Stimulated activated CD4-positive, alpha-beta T cell treated with anti-CD3 and anti-CD28 coated beads, Interleukin-4, amount 100 ng/mL, for 4 hours (primary cell): ENCODE results near the gene KCNN1.
"Not testable (repeated sequence)": the region's sequence is repeated elsewhere in the genome, so short reads cannot be mapped to it uniquely, and the experiment has no call there.

ENCODE experiments used
- DNase-seq, 2 experiments: peaks; one replicate each; pipeline ENCODE4 v3.0.0-alpha.2; 2020

Gene KCNN1

GRCh38 chr19:17969096-17969792, 2.3 kb downstream of the KCNN1 start:
- DNase-seq, result no peak

GRCh38 chr19:17972230-17972629, 5.3 kb downstream of the KCNN1 start:
- DNase-seq, result no peak

DNA sequence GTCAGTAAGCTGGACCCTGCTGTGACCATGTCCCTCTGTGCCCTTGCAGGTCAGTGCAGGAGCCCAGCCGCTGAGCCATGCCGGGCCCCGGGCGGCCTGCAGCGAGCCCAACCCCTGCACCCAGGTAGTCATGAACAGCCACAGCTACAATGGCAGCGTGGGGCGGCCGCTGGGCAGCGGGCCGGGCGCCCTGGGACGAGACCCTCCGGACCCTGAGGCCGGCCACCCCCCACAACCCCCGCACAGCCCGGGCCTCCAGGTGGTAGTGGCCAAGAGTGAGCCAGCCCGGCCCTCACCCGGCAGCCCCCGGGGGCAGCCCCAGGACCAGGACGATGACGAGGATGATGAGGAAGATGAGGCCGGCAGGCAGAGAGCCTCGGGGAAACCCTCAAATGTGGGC, 6.9 kb downstream of the KCNN1 start:
- DNase-seq, result no peak

- DNase-seq, result no peak
Measured at GRCh38 chr19:17974551-17974950, 7.6 kb downstream of the KCNN1 start.

DNA sequence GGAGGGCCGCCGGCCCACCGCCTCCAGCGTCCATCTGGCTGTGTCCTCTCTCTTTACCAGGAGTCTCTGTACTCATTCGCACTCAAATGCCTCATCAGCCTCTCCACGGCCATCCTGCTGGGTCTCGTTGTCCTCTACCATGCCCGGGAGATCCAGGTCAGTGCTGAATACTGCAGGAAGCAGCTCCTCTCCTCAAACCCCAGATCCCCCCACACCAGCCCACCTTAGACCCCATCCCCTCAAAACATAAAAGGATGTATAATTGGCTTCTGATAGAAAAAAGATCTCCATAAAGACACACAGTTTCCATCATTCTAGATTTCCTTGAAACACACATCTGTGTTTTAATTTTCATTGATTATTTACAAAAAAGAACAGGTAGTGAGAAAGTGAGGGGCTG, 8.1 kb downstream of the KCNN1 start:
- no peak for DNase-seq

DNA sequence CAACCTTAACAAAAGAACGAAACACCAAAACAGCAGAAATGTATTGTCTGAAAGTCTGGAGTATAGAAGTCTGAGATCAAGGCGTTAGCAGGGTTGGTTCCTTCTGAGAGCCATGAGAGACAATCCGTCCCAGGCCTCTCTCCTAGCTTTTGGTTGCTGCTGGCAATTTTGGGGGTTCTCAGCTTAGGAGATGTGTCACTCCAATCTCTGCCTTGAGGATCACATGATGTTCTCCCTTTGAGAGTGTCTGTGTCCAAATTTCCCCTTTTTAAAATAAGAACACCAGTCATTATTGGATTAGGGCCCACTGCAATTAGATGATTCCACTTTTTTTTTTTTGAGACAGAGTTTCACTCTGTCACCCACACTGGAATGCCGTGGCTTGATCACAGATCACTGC, 10.1 kb downstream of the KCNN1 start:
- no peak for DNase-seq

- DNase-seq, result no peak
Measured at GRCh38 chr19:17977488-17977887, 10.6 kb downstream of the KCNN1 start.

GRCh38 chr19:17981611-17982010, 14.7 kb downstream of the KCNN1 start:
- DNase-seq, result no peak

GRCh38 chr19:17982430-17982829, 15.5 kb downstream of the KCNN1 start:
- DNase-seq, result no peak

GRCh38 chr19:17985037-17985818, 18.3 kb downstream of the KCNN1 start:
- DNase-seq, result no peak

- not testable (repeated sequence) for DNase-seq
Measured at GRCh38 chr19:17986569-17986968, 19.7 kb downstream of the KCNN1 start.

GRCh38 chr19:17988161-17988560, 21.3 kb downstream of the KCNN1 start:
- DNase-seq, result no peak

- no peak for DNase-seq
Measured at GRCh38 chr19:17989425-17990094, 22.7 kb downstream of the KCNN1 start.

GRCh38 chr19:17993076-17993813, 26.3 kb downstream of the KCNN1 start:
- no peak for DNase-seq

DNA sequence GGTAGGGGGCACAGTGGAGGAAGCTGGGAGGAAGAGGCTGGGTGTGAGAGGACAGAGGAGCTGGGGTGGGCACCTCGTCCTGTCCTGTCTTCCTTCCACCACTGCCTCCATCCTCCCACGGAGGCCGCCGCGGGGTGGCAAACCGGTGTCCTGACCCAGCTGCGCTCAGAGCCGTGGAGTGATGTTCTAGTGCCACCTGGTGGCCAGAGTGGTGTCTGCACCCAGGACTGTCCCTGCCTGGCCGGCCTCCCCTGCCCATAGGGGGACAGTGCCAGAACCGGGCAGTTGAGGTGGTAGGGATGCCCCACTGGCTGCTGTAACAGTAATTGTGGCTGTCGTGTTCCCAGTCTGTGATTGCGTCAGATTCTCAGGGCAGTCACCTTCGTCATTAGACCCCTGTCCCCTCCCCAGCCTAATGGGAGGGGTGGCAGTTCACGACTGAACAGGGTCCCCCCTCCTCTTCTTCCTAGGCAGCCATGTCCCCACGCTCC, 30.0 kb downstream of the KCNN1 start:
- DNase-seq, result peak; percentile 72 to 84

DNA sequence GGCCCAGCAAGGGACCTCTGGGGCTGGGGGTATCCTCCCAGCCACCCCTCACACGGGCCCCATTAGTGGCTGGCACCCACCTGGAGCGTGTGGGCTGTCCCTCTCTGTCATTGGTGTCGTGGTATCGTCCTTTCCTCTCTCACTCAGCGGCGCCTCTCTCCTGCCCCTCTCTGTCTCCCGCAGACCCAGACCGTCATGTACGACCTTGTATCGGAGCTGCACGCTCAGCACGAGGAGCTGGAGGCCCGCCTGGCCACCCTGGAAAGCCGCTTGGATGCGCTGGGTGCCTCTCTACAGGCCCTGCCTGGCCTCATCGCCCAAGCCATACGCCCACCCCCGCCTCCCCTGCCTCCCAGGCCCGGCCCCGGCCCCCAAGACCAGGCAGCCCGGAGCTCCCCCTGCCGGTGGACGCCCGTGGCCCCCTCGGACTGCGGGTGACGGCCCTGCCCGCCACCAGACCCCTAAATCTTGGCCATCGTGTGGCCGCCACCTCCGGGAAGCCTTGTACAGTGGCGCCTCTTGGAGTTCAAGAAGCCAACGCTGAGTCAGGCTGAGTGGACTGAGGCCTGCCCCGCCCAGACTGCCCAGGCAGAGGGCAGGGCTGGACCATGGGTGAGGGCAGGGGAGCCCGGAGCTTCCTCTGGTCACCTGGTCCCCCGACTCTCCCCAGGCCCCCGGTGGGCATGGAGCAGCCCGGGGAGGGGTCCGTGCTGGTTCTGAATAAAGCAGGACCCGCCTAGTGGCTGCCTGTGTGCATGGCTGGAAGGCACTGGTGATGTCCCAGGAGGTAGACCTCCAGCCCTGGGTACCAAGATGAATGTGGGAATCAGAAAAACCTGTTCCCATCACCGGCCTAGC, 31.3 kb downstream of the KCNN1 start:
- DNase-seq, result no peak

DNA sequence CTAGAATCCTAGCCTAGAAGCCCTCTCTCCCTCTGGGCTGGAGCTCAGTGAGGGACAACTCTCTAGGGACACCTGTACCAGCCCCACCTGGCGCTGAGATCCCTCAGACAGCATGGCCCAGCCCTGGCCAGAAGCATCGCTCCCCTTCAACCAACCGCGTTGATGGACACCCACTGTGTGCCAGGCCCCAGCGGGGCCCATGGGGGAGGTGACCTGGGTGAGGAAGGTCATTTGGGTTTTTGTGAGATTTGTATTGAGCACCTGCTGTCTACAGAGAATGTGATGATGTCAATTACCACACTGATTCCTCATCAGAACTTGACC, 31.9 kb downstream of the KCNN1 start:
- no peak for DNase-seq

- no peak for DNase-seq
Measured at GRCh38 chr19:17999684-18000479, 33.0 kb downstream of the KCNN1 start.

DNA sequence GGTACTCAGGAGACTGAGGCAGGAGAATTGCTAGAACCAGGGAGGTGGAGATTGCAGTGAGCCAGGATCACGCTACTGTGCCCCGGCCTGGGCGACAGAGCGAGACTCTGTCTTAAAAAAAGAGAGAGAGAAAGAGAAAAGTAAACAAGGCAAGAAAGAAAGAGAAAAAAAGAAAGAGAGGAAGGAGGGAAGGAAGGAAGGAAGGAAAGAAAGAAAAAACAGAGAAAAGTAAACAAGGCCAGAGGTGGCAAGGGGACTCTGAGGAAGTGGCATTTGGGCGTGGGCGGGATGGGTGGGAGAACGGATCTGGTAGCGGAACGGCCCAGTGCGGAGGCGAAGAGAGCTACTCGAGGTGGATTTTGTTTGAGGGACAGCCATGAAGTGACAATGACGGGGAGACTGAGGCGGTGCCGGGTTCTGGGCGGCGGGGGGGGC, 33.6 kb downstream of the KCNN1 start:
- no peak for DNase-seq

DNA sequence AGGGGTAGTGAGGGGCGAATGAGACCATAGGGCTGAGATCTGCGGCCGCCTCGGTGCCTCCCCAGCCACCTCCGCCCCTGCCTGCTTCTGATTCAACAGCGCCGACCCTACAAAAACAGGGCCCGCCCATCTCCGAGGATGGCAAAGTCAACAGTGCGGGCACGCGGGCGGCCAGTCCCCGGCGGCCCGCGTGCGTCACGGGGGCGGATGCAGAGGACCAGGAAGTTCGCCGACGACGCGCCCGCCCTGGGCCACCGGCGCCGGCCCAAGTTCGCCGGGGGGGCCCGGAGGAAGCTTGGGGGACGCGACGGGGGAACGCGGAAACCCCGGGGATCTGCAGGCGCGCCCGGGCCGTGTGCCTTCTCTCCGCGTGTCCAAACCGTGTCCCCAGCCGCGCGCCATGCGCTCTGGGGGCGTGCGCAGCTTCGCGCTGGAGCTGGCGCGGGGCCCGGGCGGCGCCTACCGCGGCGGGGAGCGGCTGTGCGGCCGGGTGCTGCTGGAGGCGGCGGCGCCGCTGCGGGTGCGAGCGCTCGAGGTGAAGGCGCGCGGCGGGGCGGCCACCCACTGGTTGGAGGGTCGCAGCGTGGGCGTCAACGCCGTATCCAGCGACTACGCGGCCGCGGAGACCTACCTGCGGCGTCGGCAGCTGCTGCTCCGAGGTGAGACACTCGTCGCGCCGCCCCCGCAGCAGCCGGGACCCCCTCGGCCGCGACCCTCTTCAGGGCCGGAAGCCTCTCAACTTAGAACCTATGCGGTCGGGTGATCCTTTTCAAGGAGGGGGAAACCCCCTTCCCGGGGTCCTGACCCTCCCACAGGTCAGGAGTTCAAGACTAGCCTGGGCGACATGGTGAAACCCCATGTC, 34.2 kb downstream of the KCNN1 start:
- peak; percentile 82 to 88 for DNase-seq
